Natural killer cell (primary cell): Measurements from ENCODE around the gene FHIT. TPM values are rescaled to one million over a fixed set of nuclear protein-coding genes. Genes with fewer than 3 reads are reported as not detected.

ENCODE experiments used
- ATAC-seq, 3 donors: fragments of 150-1000 bp in 2 of 3; fragments of 200-7000 bp in 1 of 3; cut with Tn5 transposase; 1 replicate in 1 of 3; 2 replicates in 2 of 3; pipeline ENCODE4 v1.10.0; 2021; ENCODE audit warnings: mild to moderate bottlenecking in 2 of 3, moderate library complexity in 2 of 3
- DNase-seq, 2 donors: peaks; one replicate each; pipeline versions ENCODE4 v3.0.0 to v3.0.0-alpha.2; 2013 to 2021; ENCODE audit warnings: mixed read lengths in 1 of 2
- H3K27ac ChIP-seq: one replicate; pipeline ENCODE4 v1.5.1; 2013; ENCODE audit warnings: mild to moderate bottlenecking, low read length
- H3K27me3 ChIP-seq: one replicate; pipeline ENCODE4 v1.6.1; 2013; ENCODE audit warnings: low read length; ENCODE audit not compliant: control insufficient read depth, insufficient read depth
- H3K36me3 ChIP-seq: one replicate; pipeline ENCODE4 v1.6.1; 2013; ENCODE audit warnings: low read length; ENCODE audit not compliant: control insufficient read depth, insufficient read depth
- H3K4me1 ChIP-seq: one replicate; pipeline ENCODE4 v1.6.1; 2013; ENCODE audit warnings: low read length; ENCODE audit not compliant: control insufficient read depth, insufficient read depth
- H3K4me3 ChIP-seq: one replicate; pipeline ENCODE4 v1.5.1; 2013; ENCODE audit warnings: low read length
- H3K9me3 ChIP-seq: one replicate; pipeline ENCODE4 v1.6.1; 2013; ENCODE audit warnings: low read length; ENCODE audit not compliant: control insufficient read depth, insufficient read depth
- H3K27ac Mint-ChIP-seq, 2 donors: one replicate each; pipeline ENCODE4 v1.8.0; 2022; ENCODE audit warnings: mild to moderate bottlenecking in 2 of 2, mixed read lengths in 2 of 2, moderate library complexity in 1 of 2
- H3K27me3 Mint-ChIP-seq, 2 donors: one replicate each; pipeline ENCODE4 v1.8.0; 2022; ENCODE audit warnings: low read depth in 2 of 2, mixed read lengths in 2 of 2
- H3K36me3 Mint-ChIP-seq: one replicate; pipeline ENCODE4 v1.8.0; 2022; ENCODE audit warnings: mixed read lengths
- H3K4me1 Mint-ChIP-seq, 2 donors: one replicate each; pipeline ENCODE4 v1.8.0; 2022; ENCODE audit warnings: mixed read lengths in 2 of 2
- H3K4me3 Mint-ChIP-seq: one replicate; pipeline ENCODE4 v1.8.0; 2022; ENCODE audit warnings: mild to moderate bottlenecking, moderate library complexity, mixed read lengths
- H3K9me3 Mint-ChIP-seq, 2 donors: one replicate each; pipeline ENCODE4 v1.8.0; 2022; ENCODE audit warnings: mixed read lengths in 2 of 2
- CTCF ChIP-seq: fragments of 200-600 bp; IDR thresholded peaks from one replicate; pipeline ENCODE4 v1.8.0; 2022; ENCODE audit warnings: antibody characterized with exemption
- WGBS: methylation state at CpG from one replicate; pipeline ENCODE4 v1.1.7; 2013; ENCODE audit warnings: missing lambda C conversion rate; ENCODE audit not compliant: insufficient coverage; 5-methylcytosine and 5-hydroxymethylcytosine counted together
- intact Hi-C: fragments of 100-400 bp; cut with micrococcal nuclease; formaldehyde crosslinking; loops from one replicate; pipeline ENCODE4 v1.14.2; 2022
- total RNA-seq, 4 donors: library from RNA; stranded (reverse); fragments of 120-200 nt in 1 of 4; gene quantifications; one replicate each; pipeline versions ENCODE4 v1.2.3 to v1.2.4, GENCODE V29; 2013 to 2022

FHIT gene
- total RNA-seq, 3 donors from 2014 or later (not counting 1 experiment from before 2014, with no cell fraction given) = 2.7 to 6.1 (median 3.3) TPM

DNA sequence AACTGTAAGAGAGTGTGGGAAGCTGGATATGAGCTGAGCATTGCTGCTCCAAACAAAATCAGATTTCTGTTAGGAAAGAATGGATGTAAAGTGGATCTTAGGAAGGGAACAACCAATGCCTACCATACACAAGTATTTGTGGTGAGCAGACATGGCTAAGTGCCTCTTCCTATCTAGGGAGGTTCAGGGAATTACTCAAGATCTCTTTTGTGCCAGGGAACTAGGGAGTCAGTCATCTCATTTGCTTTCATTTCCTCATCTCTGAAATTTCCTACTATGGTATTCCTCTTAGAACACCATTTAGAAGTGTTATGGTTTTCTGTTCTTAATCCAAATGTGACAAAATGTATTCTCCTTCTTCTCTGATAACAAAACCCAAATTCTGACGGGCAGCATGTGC lies 396.5 kb downstream of the FHIT start:
- WGBS = 75% methylated on average over 1 of the region's 1 CpG
- H3K36me3 ChIP-seq = no peaks in the 10 kb centered on the region
- no peak for TF ChIP-seq CTCF
- H3K4me1 ChIP-seq = no peaks in the 10 kb centered on the region
- DNase-seq = no peak
- H3K9me3 Mint-ChIP-seq = peaks cover 8 to 12% of the 10 kb centered on the region in 2 donors
- intact Hi-C loops = no loop called here
- H3K9me3 ChIP-seq = no peaks in the 10 kb centered on the region
- ATAC-seq = no peak
- H3K27me3 ChIP-seq = no peaks in the 10 kb centered on the region
- no peak overlapping the region for H3K4me3 Mint-ChIP-seq
- H3K27ac ChIP-seq = no peak overlapping the region
- H3K27me3 Mint-ChIP-seq = no peaks in the 10 kb centered on the region
- no peak overlapping the region for H3K4me3 ChIP-seq
- no peaks in the 10 kb centered on the region for H3K4me1 Mint-ChIP-seq
- H3K36me3 Mint-ChIP-seq = no peaks in the 10 kb centered on the region
- H3K27ac Mint-ChIP-seq = no peak overlapping the region

DNA sequence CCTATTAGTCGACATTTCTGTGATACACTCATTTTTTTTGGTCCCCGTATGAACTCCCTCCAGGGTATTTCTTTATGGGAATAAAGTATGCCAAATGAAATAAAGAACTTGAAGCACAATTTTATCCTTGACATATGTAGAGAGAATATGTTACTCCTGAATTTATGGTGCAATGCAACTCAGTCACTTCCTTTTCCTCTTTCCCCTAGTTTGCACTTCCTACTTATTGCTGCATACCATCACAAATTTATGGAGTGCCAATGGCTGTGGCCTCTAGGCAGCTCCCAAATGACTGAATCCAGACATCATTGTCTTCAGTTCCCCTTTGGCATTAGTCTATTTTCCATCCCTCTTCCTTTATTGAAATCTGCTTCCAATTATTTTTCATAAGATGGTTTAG lies 403.5 kb downstream of the FHIT start:
- DNase-seq = no peak
- H3K27ac Mint-ChIP-seq = no peak overlapping the region
- intact Hi-C loops = no loop called here
- Histone ChIP-seq H3K36me3 (no peaks in the 10 kb centered on the region), H3K4me1 (no peaks in the 10 kb centered on the region), H3K27me3 (no peaks in the 10 kb centered on the region), H3K27ac (no peak overlapping the region), H3K4me3 (no peak overlapping the region), H3K9me3 (no peaks in the 10 kb centered on the region)
- TF ChIP-seq CTCF = no peak
- no peaks in the 10 kb centered on the region for H3K27me3 Mint-ChIP-seq
- H3K4me3 Mint-ChIP-seq = no peak overlapping the region
- peaks cover 4% of the 10 kb centered on the region in 2 donors for H3K9me3 Mint-ChIP-seq
- ATAC-seq = no peak
- H3K4me1 Mint-ChIP-seq = no peaks in the 10 kb centered on the region
- no peaks in the 10 kb centered on the region for H3K36me3 Mint-ChIP-seq
- no CpG with 5 or more reads among the region's 2 CpGs for WGBS

GRCh38 chr3:60844256-60844655 lies 407.0 kb downstream of the FHIT start:
- 46% methylated on average over 1 of the region's 1 CpG for WGBS
- Histone ChIP-seq H3K4me1 (no peaks in the 10 kb centered on the region), H3K36me3 (no peaks in the 10 kb centered on the region), H3K9me3 (no peaks in the 10 kb centered on the region), H3K4me3 (no peak overlapping the region), H3K27ac (no peak overlapping the region), H3K27me3 (no peaks in the 10 kb centered on the region)
- H3K9me3 Mint-ChIP-seq = no peaks in the 10 kb centered on the region
- TF ChIP-seq CTCF = no peak
- H3K36me3 Mint-ChIP-seq = no peaks in the 10 kb centered on the region
- ATAC-seq (no peak), DNase-seq (no peak)
- no peaks in the 10 kb centered on the region for H3K27me3 Mint-ChIP-seq
- H3K27ac Mint-ChIP-seq = no peak overlapping the region
- H3K4me1 Mint-ChIP-seq = no peaks in the 10 kb centered on the region
- H3K4me3 Mint-ChIP-seq = no peak overlapping the region
- intact Hi-C loops = no loop called here

DNA sequence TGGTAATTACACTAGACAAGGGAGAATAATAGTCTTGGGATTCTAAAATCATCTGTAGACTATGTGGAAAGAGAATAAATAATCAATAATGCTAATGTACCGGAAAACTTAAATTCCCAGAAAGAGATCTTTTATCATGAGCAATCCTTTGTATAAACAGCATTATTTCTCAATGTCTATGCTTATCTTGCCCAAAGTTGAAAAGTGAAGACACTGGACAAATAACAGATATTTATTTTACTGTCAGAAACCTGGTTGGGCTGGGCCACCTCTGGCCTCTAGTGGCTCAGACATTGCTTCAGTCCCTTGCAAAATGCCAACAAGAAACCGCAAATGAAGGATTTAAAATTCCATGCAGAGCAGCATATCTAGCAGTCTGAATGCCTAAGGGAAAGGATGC lies 409.9 kb downstream of the FHIT start:
- DNase-seq (no peak), ATAC-seq (no peak)
- 78% methylated on average over 1 of the region's 2 CpGs for WGBS
- Histone ChIP-seq H3K4me1 (no peaks in the 10 kb centered on the region), H3K36me3 (no peaks in the 10 kb centered on the region), H3K4me3 (no peak overlapping the region), H3K27me3 (no peaks in the 10 kb centered on the region), H3K9me3 (no peaks in the 10 kb centered on the region), H3K27ac (no peak overlapping the region)
- intact Hi-C loops = no loop called here
- no peaks in the 10 kb centered on the region for H3K4me1 Mint-ChIP-seq
- H3K27me3 Mint-ChIP-seq = no peaks in the 10 kb centered on the region
- no peak overlapping the region for H3K4me3 Mint-ChIP-seq
- no peak overlapping the region for H3K27ac Mint-ChIP-seq
- H3K36me3 Mint-ChIP-seq = no peaks in the 10 kb centered on the region
- no peak for TF ChIP-seq CTCF
- no peaks in the 10 kb centered on the region for H3K9me3 Mint-ChIP-seq
